22Rv1 (cell line): Measurements from ENCODE around the gene SYNJ1.

Experiments used
- CTCF ChIP-seq: fragments of 450-650 bp; IDR thresholded peaks from 2 replicates; pipeline ENCODE4 v1.5.1; 2017; ENCODE audit warnings: mild to moderate bottlenecking
- ZFX ChIP-seq: fragments of 450-650 bp; IDR thresholded peaks from 2 replicates; pipeline ENCODE4 v1.6.1; 2017; ENCODE audit warnings: antibody characterized with exemption, borderline replicate concordance

GRCh38 chr21:32708069-32708468 is 19.7 kb downstream of the SYNJ1 start:
- TF ChIP-seq CTCF: no peak
- TF ChIP-seq ZFX: no peak
